Measurements from ENCODE around the gene ZSWIM3.

- TF ChIP-seq POLR2AphosphoS5 (IDR thresholded peaks at IDR 0.05) (no peak), CTCF (IDR thresholded peaks at IDR 0.05; ENCODE audit: poor library complexity, severe bottlenecking) (no peak), EZH2 (IDR thresholded peaks at IDR 0.05; ENCODE audit: borderline replicate concordance, insufficient read depth, low read length, poor library complexity, severe bottlenecking) (no peak), EP300 (conservative IDR thresholded peaks at IDR 0.05; ENCODE audit: poor library complexity, severe bottlenecking) (no peak), RAD21 (conservative IDR thresholded peaks at IDR 0.05) (no peak), TAF1 (IDR thresholded peaks at IDR 0.05; ENCODE audit: low read depth) (no peak), REST (IDR thresholded peaks at IDR 0.05; ENCODE audit: borderline replicate concordance) (no peak), MXI1 (conservative IDR thresholded peaks at IDR 0.05; ENCODE audit: poor library complexity, severe bottlenecking) (no peak), SMC3 (conservative IDR thresholded peaks at IDR 0.05; ENCODE audit: poor library complexity) (no peak)
These were observed 24.8 kb upstream of the ZSWIM3 start for GRCh38 chr20:45832619-45833018.

Data from neural cell (in vitro differentiated cells).